GM12874 (cell line): Measurements from ENCODE around the gene MMEL1.

Experiments
- TF ChIP-seq, protein P1 (sequence below): IDR thresholded peaks from 2 replicates; pipeline ENCODE4 v1.5.1; 2011; ENCODE audit warnings: low read depth, mild to moderate bottlenecking, control low read depth, low read length, moderate library complexity; ENCODE audit not compliant: insufficient read depth

The MMEL1 gene

DNA sequence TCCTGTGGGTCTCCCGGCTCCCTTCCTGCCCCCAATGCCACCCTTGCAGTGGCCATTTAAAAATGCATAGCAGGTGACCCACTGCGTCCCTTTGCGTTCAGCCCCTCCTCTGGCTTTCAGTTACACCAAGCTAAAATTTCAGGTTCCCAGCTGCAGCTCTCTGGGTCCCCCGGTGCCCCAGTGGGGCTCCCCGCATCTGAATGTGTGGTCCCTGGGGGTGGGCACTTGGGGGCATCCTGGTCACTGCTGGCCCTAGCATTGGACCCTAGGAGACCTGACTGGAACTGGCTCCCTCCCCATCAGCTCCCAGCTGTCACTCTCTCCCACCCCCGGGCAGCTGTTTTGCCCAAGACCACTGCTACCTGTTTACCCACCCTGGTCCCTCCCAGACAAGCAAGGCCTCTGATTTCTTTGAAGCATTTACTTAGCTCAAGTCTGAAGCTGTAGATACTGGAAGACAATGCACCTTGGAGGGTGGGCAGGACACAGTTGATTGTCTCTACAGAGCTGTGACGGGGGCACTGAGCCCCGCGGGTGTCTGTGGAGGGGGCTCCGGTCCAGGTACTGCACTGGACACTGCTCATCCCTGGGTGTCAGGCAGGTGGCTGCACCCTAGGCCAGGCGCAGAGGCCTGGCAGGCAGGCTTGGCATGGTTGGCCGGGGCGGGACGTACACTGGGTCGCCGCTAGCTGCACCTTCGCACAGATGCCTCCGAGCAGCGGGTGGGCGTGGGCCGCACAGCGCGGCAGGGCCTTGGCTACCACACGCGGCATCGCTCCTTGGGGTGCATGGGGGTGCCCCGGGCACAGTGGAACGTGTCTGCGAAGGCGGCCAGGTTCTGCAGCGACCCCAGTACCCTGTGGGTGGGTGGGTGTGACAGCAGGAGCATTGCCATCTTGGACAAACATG is 42.3 kb downstream of the MMEL1 start:
- TF ChIP-seq, protein P1, sequence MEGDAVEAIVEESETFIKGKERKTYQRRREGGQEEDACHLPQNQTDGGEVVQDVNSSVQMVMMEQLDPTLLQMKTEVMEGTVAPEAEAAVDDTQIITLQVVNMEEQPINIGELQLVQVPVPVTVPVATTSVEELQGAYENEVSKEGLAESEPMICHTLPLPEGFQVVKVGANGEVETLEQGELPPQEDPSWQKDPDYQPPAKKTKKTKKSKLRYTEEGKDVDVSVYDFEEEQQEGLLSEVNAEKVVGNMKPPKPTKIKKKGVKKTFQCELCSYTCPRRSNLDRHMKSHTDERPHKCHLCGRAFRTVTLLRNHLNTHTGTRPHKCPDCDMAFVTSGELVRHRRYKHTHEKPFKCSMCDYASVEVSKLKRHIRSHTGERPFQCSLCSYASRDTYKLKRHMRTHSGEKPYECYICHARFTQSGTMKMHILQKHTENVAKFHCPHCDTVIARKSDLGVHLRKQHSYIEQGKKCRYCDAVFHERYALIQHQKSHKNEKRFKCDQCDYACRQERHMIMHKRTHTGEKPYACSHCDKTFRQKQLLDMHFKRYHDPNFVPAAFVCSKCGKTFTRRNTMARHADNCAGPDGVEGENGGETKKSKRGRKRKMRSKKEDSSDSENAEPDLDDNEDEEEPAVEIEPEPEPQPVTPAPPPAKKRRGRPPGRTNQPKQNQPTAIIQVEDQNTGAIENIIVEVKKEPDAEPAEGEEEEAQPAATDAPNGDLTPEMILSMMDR: no peak

DNA sequence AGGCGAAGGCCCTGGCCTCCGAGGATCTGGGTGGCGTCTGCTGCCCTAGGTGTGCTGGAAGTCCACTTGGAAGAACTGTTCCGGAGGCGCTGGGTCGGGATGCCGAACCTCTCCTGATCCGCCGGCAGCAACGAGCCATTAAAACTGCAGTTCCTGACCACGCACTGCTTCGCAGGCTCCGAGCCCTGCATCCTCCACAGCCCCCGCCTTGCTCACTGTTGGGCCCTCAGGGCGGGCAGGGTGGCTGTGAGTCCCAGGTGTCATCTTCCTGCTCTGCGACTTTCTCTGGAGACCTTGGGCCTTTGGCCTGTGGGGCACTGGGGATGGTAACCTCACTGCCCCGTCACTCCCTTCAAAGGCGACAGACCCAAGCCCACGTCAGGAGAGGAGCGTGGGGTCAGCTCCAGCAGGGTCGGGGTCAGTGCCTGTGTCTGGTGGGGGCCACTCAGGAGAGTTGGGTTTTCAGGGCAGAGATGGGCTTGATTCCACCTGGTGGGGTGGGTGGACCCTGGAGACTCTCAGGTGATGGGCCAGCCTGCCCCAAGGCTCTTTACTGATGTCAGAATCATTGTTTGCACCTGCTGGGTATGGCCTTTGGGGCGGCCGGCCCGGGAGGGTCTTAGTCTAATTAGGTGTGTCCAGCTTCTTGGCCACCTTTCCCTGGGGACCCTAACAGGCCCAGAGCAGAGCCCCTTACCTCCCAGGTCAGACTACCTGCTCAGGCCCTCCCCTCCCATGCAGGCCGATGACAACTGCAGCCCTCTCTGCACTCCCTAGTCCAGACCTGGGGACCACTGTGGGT is 43.2 kb downstream of the MMEL1 start:
- TF ChIP-seq, protein P1: no peak

DNA sequence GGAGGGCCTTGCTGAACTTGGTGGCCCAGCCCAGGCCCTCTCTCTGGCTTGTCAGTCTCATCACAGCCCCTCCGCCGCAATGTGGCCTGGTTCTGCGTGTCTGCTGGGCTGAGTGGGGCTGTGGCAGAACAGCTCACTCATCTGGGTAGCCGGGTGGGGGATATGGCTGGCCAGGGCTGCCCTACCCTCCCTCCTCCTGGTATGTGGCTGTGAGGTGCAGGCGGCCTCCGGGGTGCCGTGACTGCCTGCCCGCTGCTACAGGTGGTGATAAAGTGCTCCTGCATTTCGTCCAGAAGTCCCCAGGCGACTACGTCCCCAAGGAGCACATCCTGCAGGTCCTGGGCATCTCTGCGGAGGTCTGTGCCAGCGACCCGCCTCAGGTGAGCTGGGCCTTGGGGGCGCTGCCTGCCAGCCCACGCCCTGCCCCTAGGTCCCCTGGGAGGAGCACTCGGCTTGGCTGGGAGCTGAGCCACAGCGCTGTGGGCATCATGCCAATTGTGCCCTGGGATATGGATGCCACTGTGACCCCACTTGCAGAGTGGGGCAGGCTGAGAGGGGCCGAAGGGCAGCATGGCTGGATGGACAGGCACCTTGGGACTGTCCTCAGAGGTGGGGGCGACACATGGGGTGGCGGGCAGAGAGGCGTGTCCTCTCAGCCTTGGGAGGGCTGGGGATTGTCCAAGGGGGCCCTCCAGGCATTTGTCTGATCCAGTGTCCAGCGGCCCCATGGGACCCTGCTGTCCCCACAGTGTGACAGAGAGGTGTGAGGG is 44.0 kb downstream of the MMEL1 start:
- TF ChIP-seq, protein P1: no peak

DNA sequence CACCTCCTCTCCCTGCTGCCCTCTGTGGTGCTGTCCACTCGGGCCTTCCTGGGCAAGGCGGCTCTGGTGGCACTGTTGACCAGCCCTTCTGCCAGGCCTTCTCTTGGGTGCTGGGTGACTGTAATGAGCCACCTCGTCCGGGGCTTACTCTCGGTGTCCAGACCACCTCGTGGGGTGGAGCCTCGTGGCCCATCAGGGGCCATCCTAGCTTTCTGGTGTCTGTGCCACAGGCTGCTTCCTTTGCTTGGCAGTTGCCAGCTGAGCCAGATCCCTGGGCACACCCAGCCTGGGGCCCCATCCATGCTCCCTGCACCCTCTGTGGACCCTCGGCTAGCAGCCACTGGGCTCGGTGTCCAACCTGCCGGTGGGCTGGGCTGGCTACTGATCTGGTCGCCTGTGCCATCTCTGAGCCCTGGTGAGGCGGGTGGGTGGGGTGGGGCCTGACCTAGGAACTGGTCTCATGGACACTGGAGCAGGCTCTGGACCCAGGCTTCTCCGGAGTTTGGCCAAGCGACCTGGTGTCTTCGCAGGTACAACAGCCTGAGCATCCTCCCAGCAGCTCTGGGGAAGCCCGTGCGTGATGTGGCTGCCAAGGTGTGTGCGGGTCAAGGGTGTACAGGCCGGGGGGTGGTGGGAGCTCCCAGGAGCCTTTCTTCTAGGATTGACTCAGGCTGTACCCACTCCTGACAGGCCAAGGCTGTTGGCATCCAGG is 44.8 kb downstream of the MMEL1 start:
- TF ChIP-seq, protein P1: no peak

DNA sequence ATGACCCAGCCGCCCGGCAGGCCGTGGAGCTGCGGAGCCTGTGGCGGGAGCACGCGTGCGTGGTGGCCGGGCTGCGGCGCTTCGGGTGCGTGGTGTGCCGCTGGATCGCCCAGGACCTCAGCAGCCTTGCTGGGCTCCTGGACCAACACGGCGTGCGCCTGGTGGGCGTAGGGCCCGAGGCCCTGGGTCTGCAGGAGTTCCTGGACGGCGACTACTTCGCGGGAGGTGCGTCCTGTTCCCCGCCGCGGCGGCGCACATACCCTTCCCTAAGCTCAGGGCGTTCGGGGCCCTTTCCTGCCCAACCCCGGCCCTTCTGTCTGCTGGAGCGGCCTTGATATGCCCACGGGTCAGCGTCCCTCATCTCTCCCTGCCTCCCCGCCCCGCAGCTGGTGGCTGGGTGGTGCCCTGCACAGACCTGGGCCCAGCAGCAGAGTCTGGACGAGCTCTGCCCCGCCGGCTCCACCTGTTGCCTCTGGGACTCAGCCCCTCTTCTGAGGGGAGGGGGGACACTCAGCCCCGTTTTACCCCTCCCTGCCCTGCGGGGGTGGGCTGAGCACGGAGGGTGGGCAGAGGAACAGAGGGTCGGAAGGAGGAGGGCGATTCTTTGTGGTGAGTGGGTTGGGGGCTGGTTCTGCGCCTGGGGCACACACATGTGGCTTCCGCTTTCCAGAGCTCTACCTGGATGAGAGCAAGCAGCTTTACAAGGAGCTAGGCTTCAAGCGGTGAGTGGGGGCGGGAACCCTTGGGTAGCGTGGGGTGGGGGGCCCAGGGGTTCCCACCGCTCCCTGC is 45.6 kb downstream of the MMEL1 start:
- TF ChIP-seq, protein P1: no peak

DNA sequence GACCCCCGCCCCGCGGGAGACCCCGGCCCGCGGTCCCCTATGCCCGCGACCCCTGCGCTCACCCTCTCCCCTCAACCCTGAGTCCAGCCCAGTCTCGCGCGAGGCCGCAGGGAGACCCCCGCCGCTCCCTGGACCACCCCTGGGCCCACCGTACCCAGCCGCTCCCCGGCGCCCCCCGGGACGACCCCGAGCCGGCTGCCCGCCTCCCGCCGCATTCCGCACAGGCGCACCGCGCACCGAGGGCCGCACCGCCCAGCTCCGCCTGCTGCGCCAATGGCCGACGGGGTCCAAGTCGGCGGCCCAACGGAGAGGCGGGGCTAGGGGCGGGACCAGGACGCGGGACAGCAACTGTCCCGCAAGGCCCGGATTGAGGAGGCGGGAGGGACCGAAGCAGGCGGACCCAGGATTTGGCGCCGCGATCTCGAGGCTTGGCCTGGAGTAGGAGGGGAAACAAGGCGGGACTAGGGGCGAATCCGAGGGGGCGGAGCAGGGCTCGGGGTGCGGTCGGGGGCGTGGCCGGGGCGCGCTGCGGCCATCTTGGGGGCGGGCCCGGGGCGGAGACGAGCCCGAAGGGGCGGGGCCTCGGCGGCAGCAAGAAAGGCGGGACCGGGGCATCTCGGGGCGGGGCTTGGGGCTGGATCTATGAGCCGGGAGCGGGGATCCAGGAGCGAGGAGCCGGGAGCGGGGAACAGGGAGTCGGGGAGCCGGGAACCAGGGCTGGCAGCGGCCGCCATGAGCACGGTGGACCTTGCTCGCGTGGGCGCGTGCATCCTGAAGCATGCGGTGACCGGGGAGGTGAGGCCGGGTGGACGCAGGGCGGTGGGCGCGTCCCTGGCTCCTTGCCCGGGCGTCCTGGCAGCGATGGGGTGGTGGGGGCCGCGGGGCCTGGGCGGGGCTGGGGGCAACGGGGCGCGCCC is 46.4 kb downstream of the MMEL1 start, which contains the start of gene PRXL2B:
Gene PRXL2B, plus strand, starts transcription at position 624 of the 917 bp plus-strand sequence. Its CDS starts 109 bp downstream, at position 733.
- TF ChIP-seq, protein P1: no peak
